Skeletal muscle cell (primary cell): Measurements from ENCODE around the gene RANBP10.
A peak's percentile ranks its signal among the peaks of the same experiment; 100 is the strongest.

Source experiments
- DNase-seq: peaks from one replicate; pipeline ENCODE4 v3.0.0-alpha.2; 2010; ENCODE audit warnings: low read depth
- H3K4me3 ChIP-seq: 2 replicates; pipeline ENCODE4 v1.5.1; 2011; ENCODE audit warnings: low read depth, mild to moderate bottlenecking, control low read depth, low read length, moderate library complexity

The RANBP10 gene

GRCh38 chr16:67783353-67783725, 23.0 kb downstream of the RANBP10 start:
- H3K4me3 ChIP-seq = no peak overlapping the region
- no peak for DNase-seq

GRCh38 chr16:67782567-67783352, 23.6 kb downstream of the RANBP10 start:
- H3K4me3 ChIP-seq = no peak overlapping the region
- DNase-seq = no peak

GRCh38 chr16:67781565-67781921, 24.8 kb downstream of the RANBP10 start:
- no peak for DNase-seq
- no peak overlapping the region for H3K4me3 ChIP-seq

GRCh38 chr16:67780847-67781564, 25.4 kb downstream of the RANBP10 start:
- no peak overlapping the region for H3K4me3 ChIP-seq
- no peak for DNase-seq

- H3K4me3 ChIP-seq = no peak overlapping the region
- DNase-seq = no peak
Observed at GRCh38 chr16:67779256-67780014, 26.9 kb downstream of the RANBP10 start.

GRCh38 chr16:67775273-67775672, 31.1 kb downstream of the RANBP10 start:
- H3K4me3 ChIP-seq = no peak overlapping the region
- no peak for DNase-seq

GRCh38 chr16:67774457-67774853, 31.9 kb downstream of the RANBP10 start:
- no peak overlapping the region for H3K4me3 ChIP-seq
- DNase-seq = no peak

GRCh38 chr16:67773569-67774456, 32.5 kb downstream of the RANBP10 start:
- no peak for DNase-seq
- H3K4me3 ChIP-seq = no peak overlapping the region

- H3K4me3 ChIP-seq = no peak overlapping the region
- DNase-seq = no peak
Observed at GRCh38 chr16:67773099-67773498, 33.3 kb downstream of the RANBP10 start.

- no peak for DNase-seq
- no peak overlapping the region for H3K4me3 ChIP-seq
Observed at GRCh38 chr16:67770346-67770991, 35.9 kb downstream of the RANBP10 start.

- peak; percentile 32 for DNase-seq
- H3K4me3 ChIP-seq = no peak overlapping the region
Observed at GRCh38 chr16:67767953-67768352, 38.4 kb downstream of the RANBP10 start.

GRCh38 chr16:67766291-67766690, 40.1 kb downstream of the RANBP10 start:
- no peak for DNase-seq
- H3K4me3 ChIP-seq = no peak overlapping the region

- H3K4me3 ChIP-seq = no peak overlapping the region
- DNase-seq = no peak
Observed at GRCh38 chr16:67764158-67764667, 42.1 kb downstream of the RANBP10 start.

GRCh38 chr16:67763066-67763465, 43.3 kb downstream of the RANBP10 start:
- no peak for DNase-seq
- no peak overlapping the region for H3K4me3 ChIP-seq

GRCh38 chr16:67762385-67762784, 44.0 kb downstream of the RANBP10 start:
- no peak overlapping the region for H3K4me3 ChIP-seq
- no peak for DNase-seq

- no peak overlapping the region for H3K4me3 ChIP-seq
- DNase-seq = no peak
Observed at GRCh38 chr16:67761924-67762323, 44.4 kb downstream of the RANBP10 start.

GRCh38 chr16:67760956-67761230, 45.5 kb downstream of the RANBP10 start:
- DNase-seq = no peak

GRCh38 chr16:67760206-67760955, 46.0 kb downstream of the RANBP10 start:
- H3K4me3 ChIP-seq = no peak overlapping the region
- DNase-seq = no peak

More at GRCh38 chr16:67760956-67761230, 45.5 kb downstream of the RANBP10 start:
- H3K4me3 ChIP-seq = no peak overlapping the region
